EH (cell line): ENCODE data around the gene OR2A5.
"Not testable (repeated sequence)": the region's sequence is repeated elsewhere in the genome, so short reads cannot be mapped to it uniquely, and the experiment has no call there.

Experiments
- DNase-seq: peaks from one replicate; pipeline ENCODE4 v3.0.0-alpha.2; 2015; ENCODE audit warnings: low read depth

OR2A5 gene, protein sequence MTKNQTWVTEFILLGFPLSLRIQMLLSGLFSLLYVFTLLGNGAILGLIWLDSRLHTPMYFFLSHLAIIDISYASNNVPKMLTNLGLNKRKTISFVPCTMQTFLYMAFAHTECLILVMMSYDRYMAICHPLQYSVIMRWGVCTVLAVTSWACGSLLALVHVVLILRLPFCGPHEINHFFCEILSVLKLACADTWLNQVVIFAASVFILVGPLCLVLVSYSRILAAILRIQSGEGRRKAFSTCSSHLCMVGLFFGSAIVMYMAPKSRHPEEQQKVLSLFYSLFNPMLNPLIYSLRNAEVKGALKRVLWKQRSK

DNA sequence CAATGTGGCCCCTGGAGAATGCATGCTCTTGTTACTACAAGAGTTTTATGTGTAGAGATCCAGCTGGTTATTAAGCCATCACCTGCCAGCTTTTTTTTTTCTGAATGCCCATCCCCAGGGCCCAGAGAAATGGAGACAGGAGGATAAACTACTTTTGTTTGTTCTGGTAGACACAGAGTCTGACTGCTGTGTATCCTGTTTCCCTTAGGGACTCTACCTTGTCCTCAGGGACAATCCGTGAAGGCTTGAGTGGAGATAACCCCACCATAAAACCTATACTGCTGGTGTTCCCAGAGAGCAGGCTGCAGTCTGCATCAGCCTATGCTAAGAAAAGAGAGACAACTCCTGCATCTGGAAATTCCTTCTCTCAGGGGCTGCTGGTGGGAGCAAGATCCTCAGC is at the start of gene OR2A5:
OR2A5 (plus strand) TSS at position 301 of the 400 bp plus-strand sequence. CDS start 1,454 bp downstream, outside the sequence.
- no peak for DNase-seq

DNA sequence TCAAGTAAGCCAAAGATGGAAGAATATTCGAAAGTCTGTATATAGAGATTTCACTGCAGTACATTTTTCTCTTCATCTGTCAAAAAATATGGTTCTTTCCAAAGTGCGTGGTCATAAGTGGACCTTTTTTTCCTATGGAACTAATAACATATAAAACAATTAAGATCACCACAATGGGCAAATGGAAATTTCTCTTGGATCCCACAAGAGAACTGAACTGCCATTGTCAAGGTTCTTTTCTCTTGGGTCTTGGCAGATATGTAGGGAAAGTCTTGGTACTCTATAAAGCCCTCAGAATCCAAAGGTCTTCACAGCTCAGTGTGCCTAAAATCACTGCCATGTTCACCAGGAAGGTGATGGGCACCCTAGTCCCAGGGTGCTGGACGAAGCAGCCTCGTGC is 48.7 kb upstream of the OR2A5 start, which contains the start of gene OR6B1:
OR6B1 (plus strand) TSS at position 301 of the 400 bp plus-strand sequence. CDS start 3,677 bp downstream, outside the sequence.
- DNase-seq, result no peak

DNA sequence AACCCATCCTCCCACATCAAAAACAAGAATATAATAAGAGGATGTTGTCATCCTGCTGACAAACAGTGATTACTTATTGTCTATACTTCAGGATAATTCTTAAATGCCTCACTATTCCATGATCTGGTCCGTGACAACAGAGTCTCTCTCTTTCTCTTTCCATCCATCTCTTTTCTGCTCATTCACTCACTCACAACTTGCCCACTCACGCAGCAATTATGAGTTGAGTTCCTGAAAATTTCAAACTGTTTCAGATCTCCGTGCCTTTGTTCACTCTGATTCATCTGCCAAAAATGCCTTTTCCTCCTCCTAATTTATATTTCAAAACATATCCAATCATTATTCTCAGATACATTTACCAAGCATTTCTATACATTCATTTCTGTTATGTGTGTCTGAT is 47.2 kb upstream of the OR2A5 start:
- DNase-seq, result no peak

DNA sequence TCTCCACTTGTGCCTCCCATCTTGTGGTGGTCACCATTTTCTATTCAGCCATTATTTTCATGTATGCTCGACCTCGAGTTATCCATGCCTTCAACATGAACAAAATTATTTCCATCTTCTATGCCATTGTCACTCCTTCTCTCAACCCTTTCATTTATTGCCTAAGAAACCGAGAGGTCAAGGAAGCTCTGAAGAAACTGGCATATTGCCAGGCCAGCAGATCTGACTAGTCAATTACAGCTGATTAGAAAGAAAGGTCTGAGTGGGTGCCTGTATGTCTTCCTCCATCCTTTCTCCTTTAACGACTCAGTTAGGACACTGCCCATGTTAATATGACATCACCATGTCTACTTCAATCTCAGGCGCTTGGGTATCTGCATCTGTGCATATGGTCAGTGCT is 44.0 kb upstream of the OR2A5 start:
- DNase-seq, result no peak

DNA sequence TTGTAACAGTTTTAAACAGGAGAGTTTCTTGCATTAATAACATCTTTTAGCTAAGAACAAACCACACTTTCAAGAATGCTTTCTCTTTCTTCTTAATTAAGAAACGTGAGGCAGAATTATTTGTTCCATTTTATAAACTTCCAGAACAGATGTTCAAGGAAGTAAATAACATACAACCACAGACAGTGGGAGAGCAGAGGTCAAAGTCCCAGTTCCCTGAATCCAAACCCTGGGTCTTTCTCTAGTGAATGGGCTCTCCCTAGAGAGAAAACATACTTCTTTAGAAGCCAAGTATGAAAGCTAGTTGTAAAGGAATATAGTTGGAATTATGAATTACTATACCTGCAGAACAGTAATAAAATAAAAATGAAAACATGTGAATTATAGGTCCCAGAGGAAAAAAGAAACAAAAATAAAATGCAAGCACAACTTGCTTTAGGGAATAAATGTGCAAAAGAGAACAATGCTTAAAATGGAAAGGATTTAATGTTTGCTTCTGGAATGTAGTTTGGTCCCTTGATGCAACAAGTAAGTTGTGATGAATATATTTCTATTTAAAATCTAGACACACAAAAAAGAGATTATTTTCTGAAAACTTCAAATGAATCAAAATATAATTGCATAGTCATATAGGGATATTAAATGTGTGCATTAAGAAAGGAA is 42.6 kb upstream of the OR2A5 start:
- DNase-seq, result no peak

DNA sequence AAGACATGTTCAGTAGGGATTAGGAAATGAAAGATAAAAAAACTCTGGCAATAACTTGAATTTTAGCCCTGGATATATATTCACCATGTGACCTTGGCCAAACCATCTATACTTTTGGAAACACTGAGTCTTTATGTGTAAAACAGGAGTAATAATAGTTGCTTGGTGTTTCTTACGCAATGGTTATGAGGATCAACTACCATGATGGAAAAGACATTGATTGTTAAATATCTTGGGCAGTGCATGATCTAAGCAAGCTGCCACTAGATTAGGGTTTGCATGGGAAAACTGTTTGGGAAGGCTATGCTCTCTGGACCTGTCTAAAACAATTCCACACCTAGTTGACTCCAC is 42.1 kb upstream of the OR2A5 start:
- no peak for DNase-seq

DNA sequence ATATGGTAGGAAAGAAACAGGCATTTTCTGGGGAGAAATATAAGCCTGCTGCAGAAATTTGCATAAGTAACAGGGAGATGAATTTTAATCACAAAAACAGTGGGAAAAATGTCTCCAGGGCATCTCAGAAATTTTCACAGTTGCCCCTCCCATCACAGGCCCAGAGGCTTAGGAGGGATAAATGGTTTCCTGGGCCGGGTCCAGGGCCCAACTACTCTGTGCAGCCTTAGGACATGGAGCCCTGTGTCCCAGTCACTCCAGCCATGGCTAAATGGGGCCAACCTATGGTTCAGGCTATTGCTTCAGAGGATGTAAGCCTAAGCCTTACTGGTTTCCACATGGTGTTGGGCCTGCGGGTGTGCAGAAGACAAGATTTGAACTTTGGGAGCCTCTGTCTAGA is 39.4 kb upstream of the OR2A5 start:
- no peak for DNase-seq

DNA sequence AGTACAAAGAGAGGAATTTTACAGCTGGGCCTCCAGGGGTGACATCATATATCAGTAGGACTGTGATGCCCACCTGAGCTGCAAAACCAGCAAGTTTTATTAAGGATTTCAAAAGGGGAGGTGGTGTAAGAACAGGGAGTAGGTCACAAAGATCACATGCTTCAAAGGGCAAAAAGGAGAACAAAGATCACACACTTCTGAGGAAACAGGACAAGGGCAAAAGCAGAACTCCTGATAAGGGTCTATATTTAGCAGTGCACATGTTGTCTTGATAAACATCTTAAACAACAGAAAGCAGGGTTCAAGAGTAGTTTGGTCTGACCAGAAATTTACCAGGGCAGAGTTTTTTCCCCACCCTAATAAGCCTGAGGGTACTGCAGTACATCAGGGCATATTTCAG is 38.7 kb upstream of the OR2A5 start:
- not testable (repeated sequence) for DNase-seq

DNA sequence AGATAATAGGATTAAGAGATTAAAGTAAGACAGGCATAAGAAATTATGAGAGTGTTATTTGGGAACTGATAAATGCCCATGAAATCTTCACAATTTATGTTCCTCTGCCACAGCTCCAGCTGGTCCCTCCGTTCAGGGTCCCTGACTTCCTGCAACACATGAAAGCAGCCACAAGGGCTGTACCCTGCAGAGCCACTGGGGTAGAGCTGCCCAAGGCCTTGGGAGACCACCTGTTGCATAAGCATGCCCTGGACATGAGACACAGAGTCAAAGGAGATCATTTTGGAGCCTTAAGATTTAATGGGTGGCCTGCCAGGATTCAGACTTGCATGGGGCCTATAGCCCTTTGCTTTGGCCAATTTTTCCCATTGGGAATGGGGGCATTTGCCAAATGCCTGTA is 37.9 kb upstream of the OR2A5 start:
- not testable (repeated sequence) for DNase-seq

DNA sequence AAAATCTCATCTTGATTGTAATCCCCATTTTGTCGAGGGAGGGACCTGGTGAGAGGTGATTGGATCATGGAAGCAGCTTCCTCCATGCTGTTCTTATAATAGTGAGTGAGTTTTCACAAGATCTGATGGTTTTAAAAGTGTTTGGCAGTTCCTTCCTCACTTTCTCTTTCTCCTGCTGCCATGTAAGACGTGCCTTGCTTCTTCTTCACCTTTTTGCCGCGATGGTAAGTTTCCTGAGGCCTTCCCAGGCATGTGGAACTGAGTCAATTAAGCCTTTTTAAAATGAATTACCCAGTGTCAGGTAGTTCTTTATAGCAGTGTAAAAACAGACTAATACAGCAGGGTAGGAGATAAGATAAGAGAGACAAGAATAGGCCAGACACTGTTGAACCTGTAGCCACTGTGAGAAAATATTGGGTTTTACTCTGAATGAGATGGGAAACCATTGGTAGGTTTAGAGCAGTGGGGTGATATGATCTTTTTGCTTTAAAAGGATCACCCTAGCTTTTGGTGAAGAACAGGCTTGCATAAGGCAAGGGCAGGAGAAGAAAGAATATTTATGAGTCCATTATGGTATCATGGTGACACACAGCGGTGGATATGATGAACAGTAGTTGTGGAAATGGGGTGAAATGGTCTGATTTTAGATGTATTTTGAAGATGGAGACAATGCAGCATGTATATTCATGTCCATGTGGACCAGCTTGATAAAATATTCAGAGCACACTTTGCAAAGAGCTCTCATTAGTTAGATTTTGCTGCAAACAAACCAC is 37.1 kb upstream of the OR2A5 start:
- DNase-seq, result peak; percentile 62

DNA sequence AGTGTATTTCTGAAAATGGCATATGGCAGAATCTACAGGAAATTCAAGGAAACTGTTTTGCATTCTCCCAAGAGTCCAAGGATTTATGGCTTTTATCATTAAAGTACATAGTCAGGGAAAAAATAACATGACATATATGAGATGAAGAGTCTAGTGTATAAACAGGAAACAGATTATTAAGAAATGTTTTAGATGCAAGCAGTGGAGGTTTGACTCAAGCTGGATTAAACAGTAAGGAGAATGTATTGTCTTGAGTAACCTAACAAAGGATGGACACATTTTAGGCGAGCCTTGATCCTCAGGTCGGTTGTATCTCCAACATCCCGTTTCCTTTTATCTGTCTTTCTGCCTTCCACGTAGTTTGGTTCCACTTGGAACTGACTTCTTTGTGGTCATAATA is 30.7 kb upstream of the OR2A5 start:
- DNase-seq, result peak; percentile 11

DNA sequence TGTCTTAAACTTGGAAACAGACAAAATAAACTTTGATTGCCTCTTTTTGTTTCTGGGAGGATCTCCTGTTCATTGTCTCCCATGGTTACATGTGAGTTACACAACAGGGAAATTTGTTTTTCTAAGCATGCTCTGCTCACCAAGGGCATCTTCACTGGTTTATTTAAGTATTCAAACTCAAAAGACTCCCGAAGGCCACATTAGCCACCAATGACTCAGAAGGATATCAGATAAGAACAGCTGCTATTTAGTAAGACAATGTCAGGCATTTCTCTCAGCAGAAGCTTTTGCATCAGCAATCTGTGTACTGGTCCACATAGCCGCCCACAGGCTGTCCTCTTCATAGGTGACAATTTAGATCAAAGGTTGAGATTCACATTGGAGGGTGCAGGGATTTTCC is 29.3 kb upstream of the OR2A5 start:
- DNase-seq, result peak; percentile 94

DNA sequence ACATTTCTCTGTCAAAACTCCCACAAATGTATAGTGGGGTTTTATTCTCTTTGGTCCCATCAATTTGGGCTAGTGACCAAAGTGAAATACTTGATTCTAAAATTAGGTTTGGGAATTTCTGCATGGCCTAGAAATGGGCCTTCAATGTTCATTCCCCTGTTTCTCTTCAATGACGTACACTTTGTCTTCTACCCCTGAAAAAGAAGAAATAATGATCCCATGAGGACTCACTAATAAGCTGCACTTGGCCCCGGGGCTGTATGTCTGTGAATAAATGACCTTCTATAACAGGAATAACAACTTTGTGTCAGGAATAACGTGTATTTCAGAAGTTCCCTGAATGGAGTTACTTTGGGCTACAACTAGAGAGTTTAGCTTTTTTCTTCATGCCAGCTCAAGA is 28.4 kb upstream of the OR2A5 start:
- no peak for DNase-seq

DNA sequence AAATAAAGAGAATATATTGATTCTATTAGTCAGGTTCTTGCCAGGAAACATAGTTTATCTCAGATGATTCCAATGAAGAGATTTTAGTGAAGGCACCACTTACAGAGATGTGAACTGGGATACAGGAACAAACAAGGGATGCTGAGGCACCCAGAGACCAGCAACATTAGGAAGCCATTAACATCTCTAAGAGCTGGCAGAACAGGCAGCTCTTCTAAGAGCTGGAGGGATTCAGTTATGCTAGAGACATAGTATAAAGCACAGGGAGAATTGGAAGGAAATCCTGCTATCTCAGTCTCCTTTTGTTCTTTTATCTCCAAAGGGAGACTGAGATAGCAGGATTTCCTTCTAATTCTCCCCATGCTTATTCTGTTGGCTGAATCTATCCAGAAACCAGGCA is 26.6 kb upstream of the OR2A5 start:
- DNase-seq, result no peak

DNA sequence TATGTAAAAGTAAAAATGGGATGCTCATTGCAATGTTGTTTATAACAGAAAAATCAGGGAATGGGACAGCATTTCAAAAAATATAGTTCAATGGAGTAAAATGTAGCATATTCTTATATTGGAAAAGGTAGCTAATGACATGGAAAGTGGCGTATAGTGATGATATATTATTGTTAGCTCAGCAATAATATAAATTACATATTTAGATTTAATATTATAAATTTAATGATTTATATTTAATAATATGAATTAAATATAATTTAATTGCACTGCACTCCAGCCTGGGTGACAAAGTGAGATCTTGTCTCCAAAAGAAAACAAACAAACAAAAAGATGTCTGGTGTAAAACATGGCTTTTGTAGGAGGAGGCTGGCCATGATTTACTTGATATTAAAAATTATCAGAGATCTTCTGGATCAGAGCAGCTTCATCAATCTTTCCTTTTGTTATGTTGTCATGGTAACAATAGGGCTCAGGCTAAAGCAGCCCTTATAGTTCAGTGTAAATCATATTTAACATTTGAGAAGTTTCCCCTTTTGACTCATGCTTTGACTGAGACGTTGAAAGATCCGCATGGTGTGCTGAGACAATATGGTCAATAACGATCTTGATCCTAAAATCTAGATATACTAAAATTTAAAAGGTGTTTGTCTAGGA is 25.4 kb upstream of the OR2A5 start:
- DNase-seq, result no peak

DNA sequence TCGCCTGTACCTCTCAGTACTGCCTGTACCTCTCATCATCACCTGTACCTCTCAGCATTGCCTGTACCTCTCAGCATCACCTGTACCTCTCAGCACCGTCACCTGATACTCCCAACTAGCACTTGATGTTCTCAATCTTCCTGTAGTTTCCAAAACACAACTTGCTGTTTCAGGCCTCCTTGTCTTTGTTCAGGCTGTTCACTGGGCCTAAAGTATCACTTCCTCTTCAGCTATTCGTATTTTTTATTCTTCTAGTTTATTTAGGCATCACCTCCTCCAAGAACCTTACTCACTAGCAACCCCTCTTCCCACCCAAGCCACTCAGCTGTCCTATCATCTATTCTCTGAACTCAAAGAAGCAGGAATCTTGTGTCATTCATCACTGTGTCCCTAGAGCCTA is 24.5 kb upstream of the OR2A5 start:
- DNase-seq, result no peak

DNA sequence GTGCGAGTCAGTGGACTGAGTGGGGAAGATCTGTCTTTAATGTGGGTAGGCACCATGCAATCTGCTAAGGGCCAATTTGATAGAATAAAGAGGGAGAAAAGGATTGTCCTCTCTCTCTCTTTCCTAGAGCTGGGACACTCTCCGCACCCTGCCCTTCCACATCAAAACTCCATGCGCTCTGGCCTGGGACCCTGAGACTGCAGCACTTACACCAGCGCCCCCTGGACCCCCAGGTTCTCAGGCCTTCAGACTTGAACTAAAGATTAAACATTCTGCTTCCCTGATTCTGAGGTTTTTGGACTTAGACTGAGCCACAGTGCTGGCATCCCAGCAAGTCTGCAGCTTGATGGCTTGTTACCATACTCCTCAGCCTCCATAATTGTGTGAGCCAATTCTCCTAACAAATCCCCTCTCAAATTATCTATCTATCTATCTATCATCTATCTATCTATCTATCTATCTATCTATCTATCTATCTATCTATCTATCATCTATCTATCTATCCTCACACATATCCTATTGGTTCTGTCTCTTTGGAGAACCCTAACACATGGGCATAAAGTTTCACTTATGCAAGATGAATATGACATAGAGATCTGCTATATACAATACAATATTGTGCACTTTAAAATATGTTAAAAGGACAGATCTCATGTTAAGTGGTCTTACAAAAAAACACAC is 22.4 kb upstream of the OR2A5 start:
- DNase-seq, result no peak

DNA sequence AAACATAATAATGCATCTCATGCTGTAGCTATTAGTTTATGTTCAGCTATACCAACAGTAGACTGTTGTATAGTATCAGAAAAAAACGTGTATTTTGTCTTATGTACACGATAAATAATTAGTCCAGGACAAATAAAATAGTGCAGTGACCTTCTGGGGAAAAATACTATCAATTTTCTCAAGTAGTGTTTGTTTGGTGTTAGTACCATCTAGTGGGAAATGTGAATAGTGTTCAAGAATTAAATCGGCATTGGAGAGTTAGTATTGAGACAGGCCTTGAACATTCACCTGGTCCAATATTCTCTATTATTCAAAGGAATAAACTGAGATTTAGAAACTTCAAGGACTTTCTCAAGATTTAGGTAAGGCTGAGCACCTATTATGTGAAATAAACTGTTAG is 21.7 kb upstream of the OR2A5 start:
- peak; percentile 38 for DNase-seq

DNA sequence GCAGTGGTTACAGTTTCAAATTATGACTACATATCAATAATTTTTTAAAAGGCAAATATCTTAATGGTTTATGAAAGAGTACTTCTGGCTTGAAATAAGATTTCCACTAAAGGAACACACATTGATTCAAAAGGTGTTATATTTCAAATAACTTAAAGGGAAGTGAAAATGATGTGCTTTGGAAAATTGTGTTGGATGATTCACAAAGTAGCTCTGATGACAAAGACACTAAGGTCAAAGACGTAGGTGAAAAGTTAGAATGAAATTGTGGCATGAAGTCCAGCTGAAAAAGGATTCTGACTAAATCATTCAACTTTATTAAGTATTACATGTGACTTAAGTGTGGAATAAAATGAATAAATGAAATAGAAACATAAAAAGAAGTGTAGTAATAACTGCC is 20.8 kb upstream of the OR2A5 start:
- no peak for DNase-seq

DNA sequence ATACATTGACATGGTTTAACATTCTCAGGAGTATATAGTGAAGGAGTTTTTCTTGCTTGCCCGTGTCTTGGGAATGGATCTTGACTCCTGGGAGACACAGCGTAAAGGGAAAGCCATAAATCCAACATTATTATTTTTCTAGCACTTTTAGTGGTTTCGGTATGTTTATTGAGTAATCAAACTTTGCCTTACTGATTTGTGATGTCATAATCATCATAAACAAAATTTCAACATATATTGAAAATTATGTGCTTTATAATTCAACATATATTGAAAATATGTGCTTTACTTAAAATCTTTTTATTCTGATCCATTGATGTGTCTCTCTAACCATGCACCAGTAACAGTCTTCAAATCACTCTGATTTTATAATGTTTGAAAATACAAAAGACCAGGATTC is 20.2 kb upstream of the OR2A5 start:
- no peak for DNase-seq

DNA sequence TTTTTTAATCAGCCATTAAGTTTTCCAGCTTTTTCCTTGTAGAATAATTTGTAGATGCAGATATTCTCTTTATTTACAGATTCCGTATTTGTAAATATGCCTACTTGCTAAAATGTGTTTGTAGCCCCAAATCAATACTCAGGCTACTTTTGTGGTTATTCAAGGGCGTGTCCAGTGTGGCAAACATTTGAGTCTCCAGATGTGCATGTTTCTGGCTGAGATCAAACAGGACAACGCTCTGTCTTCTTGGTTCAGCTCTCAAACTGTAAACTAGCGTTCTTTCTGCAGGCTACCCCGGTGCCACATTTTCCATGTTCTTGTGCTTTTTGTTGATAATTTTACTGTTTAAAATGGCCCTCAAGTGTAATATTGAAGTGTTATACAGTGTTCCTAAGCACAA is 16.2 kb upstream of the OR2A5 start:
- no peak for DNase-seq
